Prostate gland (tissue), 2 donors: ENCODE data around the gene SLIT3. TPM values are rescaled to one million over a fixed set of nuclear protein-coding genes. Genes with fewer than 3 reads are reported as not detected.

Source experiments
- DNase-seq: peaks from one replicate; pipeline ENCODE4 v3.0.0-alpha.2; 2019; ENCODE audit warnings: low spot score
- H3K27ac ChIP-seq, 2 donors: fragments of 200-600 bp; sonication (generic); 2 replicates each; pipeline ENCODE4 v1.5.1; 2017 to 2019
- H3K27me3 ChIP-seq: fragments of 200-600 bp; sonication (generic); replicated peaks from 2 replicates; pipeline ENCODE4 v1.5.1; 2019; ENCODE audit not compliant: insufficient read depth
- H3K36me3 ChIP-seq, 2 donors: fragments of 200-600 bp; sonication (generic); 1 replicate in 1 of 2; 2 replicates in 1 of 2; pipeline versions ENCODE4 v1.5.1 to v1.8.1; 2017 to 2019
- H3K4me1 ChIP-seq: fragments of 200-600 bp; sonication (generic); replicated peaks from 2 replicates; pipeline ENCODE4 v1.5.1; 2019
- H3K4me3 ChIP-seq, 2 donors: fragments of 200-600 bp; sonication (generic); 2 replicates each; pipeline ENCODE4 v1.5.1; 2017 to 2019
- H3K9me3 ChIP-seq: fragments of 200-600 bp; sonication (generic); 2 replicates; pipeline ENCODE4 v1.5.1; 2017
- CTCF ChIP-seq, 4 experiments: fragments of 200-600 bp in 2 of 4; fragments of 450-650 bp in 2 of 4; sonication (generic) in 2 of 4; IDR thresholded peaks; 1 replicate in 3 of 4; 2 replicates in 1 of 4; pipeline ENCODE4 v1.5.1; 2016 to 2019; ENCODE audit warnings: antibody characterized with exemption in 4 of 4, mild to moderate bottlenecking in 2 of 4, moderate library complexity in 2 of 4
- POLR2A ChIP-seq: fragments of 450-650 bp; IDR thresholded peaks from one replicate; pipeline ENCODE4 v1.6.1; 2016; ENCODE audit warnings: antibody characterized with exemption, mild to moderate bottlenecking
- POLR2AphosphoS5 ChIP-seq: sonication (generic); formaldehyde crosslinking; IDR thresholded peaks from one replicate; pipeline ENCODE4 v1.6.1; 2017; ENCODE audit warnings: antibody characterized with exemption
- WGBS: methylation state at CpG from one replicate; pipeline ENCODE4 v1.1.5; 2018; 5-methylcytosine and 5-hydroxymethylcytosine counted together
- intact Hi-C: fragments of 100-400 bp; cut with DNase I; formaldehyde crosslinking; loops from one replicate; pipeline ENCODE4 v1.14.2; 2022
- total RNA-seq, 2 donors: library from RNA; depleted of rRNA; stranded (reverse); fragments of >200 nt; gene quantifications; one replicate each; pipeline ENCODE4 v1.1.0, GENCODE V29; 2016

Gene SLIT3
- total RNA-seq, 2 donors from 2014 or later, result 8.3 TPM

- no peaks in the 10 kb centered on the region for H3K36me3 ChIP-seq
- H3K27me3 ChIP-seq, result no peaks in the 10 kb centered on the region
- WGBS, result 71% methylated on average over 5 of the region's 5 CpGs
- DNase-seq, result no peak
- no peak overlapping the region for H3K4me3 ChIP-seq
- TF ChIP-seq POLR2AphosphoS5, result no peak
- no peak for TF ChIP-seq CTCF (IDR thresholded peaks at IDR 0.05)
- no peak for TF ChIP-seq POLR2A
- intact Hi-C loops, result no loop called here
- no peaks in the 10 kb centered on the region for H3K9me3 ChIP-seq
- no peak overlapping the region for H3K27ac ChIP-seq
- no peaks in the 10 kb centered on the region for H3K4me1 ChIP-seq
Measured at GRCh38 chr5:168939887-168940544, 360.9 kb downstream of the SLIT3 start.

- Histone ChIP-seq H3K4me1 (no peaks in the 10 kb centered on the region), H3K9me3 (no peaks in the 10 kb centered on the region), H3K36me3 (no peaks in the 10 kb centered on the region), H3K27ac (no peak overlapping the region), H3K27me3 (no peaks in the 10 kb centered on the region), H3K4me3 (no peak overlapping the region)
- WGBS, result 75% methylated on average over 9 of the region's 9 CpGs
- no peak for DNase-seq
- TF ChIP-seq POLR2A, result no peak
- no peak for TF ChIP-seq POLR2AphosphoS5
- no peak for TF ChIP-seq CTCF (IDR thresholded peaks at IDR 0.05)
- intact Hi-C loops, result no loop called here
Measured at GRCh38 chr5:168939156-168939800, 361.7 kb downstream of the SLIT3 start.

- no peak for DNase-seq
- H3K4me3 ChIP-seq, result no peak overlapping the region
- H3K4me1 ChIP-seq, result no peaks in the 10 kb centered on the region
- H3K27me3 ChIP-seq, result no peaks in the 10 kb centered on the region
- 80% methylated on average over 7 of the region's 7 CpGs for WGBS
- no peak for TF ChIP-seq POLR2AphosphoS5
- no peak for TF ChIP-seq POLR2A
- TF ChIP-seq CTCF (IDR thresholded peaks at IDR 0.05), result no peak
- H3K9me3 ChIP-seq, result no peaks in the 10 kb centered on the region
- H3K27ac ChIP-seq, result no peak overlapping the region
- intact Hi-C loops, result no loop called here
- H3K36me3 ChIP-seq, result no peaks in the 10 kb centered on the region
Measured at GRCh38 chr5:168936511-168936910, 364.4 kb downstream of the SLIT3 start.

- Histone ChIP-seq H3K4me1 (no peaks in the 10 kb centered on the region), H3K9me3 (no peaks in the 10 kb centered on the region), H3K36me3 (no peaks in the 10 kb centered on the region), H3K27me3 (no peaks in the 10 kb centered on the region), H3K4me3 (no peak overlapping the region), H3K27ac (no peak overlapping the region)
- WGBS, result 100% methylated on average over 2 of the region's 2 CpGs
- TF ChIP-seq POLR2AphosphoS5 (no peak), CTCF (IDR thresholded peaks at IDR 0.05) (no peak), POLR2A (no peak)
- intact Hi-C loops, result no loop called here
- no peak for DNase-seq
Measured at GRCh38 chr5:168935183-168935582, 365.8 kb downstream of the SLIT3 start.

GRCh38 chr5:168934169-168934568 is 366.8 kb downstream of the SLIT3 start:
- WGBS, result 86% methylated on average over 3 of the region's 3 CpGs
- intact Hi-C loops, result no loop called here
- Histone ChIP-seq H3K27me3 (no peaks in the 10 kb centered on the region), H3K27ac (no peak overlapping the region), H3K4me3 (no peak overlapping the region), H3K36me3 (no peaks in the 10 kb centered on the region), H3K4me1 (no peaks in the 10 kb centered on the region), H3K9me3 (no peaks in the 10 kb centered on the region)
- TF ChIP-seq POLR2A (no peak), CTCF (IDR thresholded peaks at IDR 0.05) (no peak), POLR2AphosphoS5 (no peak)
- DNase-seq, result no peak
